ENCODE measurements around the gene CELF2.

CELF2 gene

GRCh38 chr10:11005725-11006427, 11.8 kb upstream of the CELF2 start:
- Histone ChIP-seq H3K36me3 (ENCODE audit: insufficient read depth, low read length) (no peaks in the 10 kb centered on the region), H3K27ac (ENCODE audit: low read length) (no peak overlapping the region), H3K27me3 (ENCODE audit: insufficient read depth, low read length, poor library complexity) (no peaks in the 10 kb centered on the region), H3K9me3 (ENCODE audit: insufficient read depth, low read length, severe bottlenecking) (no peaks in the 10 kb centered on the region), H4K20me1 (ENCODE audit: insufficient read depth, low read length) (no peaks in the 10 kb centered on the region), H2AFZ (ENCODE audit: low read depth, low read length) (no peak overlapping the region), H3K79me2 (ENCODE audit: insufficient read depth, low read length) (no peaks in the 10 kb centered on the region), H3K4me1 (ENCODE audit: insufficient read depth, low read length) (no peaks in the 10 kb centered on the region), H3K9ac (ENCODE audit: low read depth, low read length) (no peak overlapping the region), H3K4me2 (ENCODE audit: insufficient read depth, low read length) (no peak overlapping the region), H3K4me3 (ENCODE audit: low read depth in 1 of 2, low read length in 2 of 2) (no peak overlapping the region)
- ATAC-seq (ENCODE audit: insufficient read depth, low read depth) (no peak), DNase-seq (no peak)
- no peak for TF ChIP-seq CTCF (IDR thresholded peaks at IDR 0.05; ENCODE audit: borderline replicate concordance, extremely low read depth, low read length, poor library complexity, severe bottlenecking)
- TF ChIP-seq EZH2 (IDR thresholded peaks at IDR 0.05; ENCODE audit: borderline replicate concordance, low read depth, low read length, severe bottlenecking), result no peak

- H3K27me3 ChIP-seq (ENCODE audit: insufficient read depth, low read length, poor library complexity), result no peaks in the 10 kb centered on the region
Observed at GRCh38 chr10:11006428-11006825, 11.2 kb upstream of the CELF2 start.

GRCh38 chr10:11007476-11008020, 10.1 kb upstream of the CELF2 start:
- H2AFZ ChIP-seq (ENCODE audit: low read depth, low read length), result no peak overlapping the region

More at GRCh38 chr10:11006428-11006825, 11.2 kb upstream of the CELF2 start:
- no peak for ATAC-seq (ENCODE audit: insufficient read depth, low read depth)
- Histone ChIP-seq H3K79me2 (ENCODE audit: insufficient read depth, low read length) (no peaks in the 10 kb centered on the region), H3K9ac (ENCODE audit: low read depth, low read length) (no peak overlapping the region), H3K4me1 (ENCODE audit: insufficient read depth, low read length) (no peaks in the 10 kb centered on the region), H3K27ac (ENCODE audit: low read length) (no peak overlapping the region), H2AFZ (ENCODE audit: low read depth, low read length) (no peak overlapping the region), H4K20me1 (ENCODE audit: insufficient read depth, low read length) (no peaks in the 10 kb centered on the region), H3K4me2 (ENCODE audit: insufficient read depth, low read length) (no peak overlapping the region), H3K36me3 (ENCODE audit: insufficient read depth, low read length) (no peaks in the 10 kb centered on the region), H3K4me3 (ENCODE audit: low read depth in 1 of 2, low read length in 2 of 2) (no peak overlapping the region), H3K9me3 (ENCODE audit: insufficient read depth, low read length, severe bottlenecking) (no peaks in the 10 kb centered on the region)
- no peak for DNase-seq
- no peak for TF ChIP-seq CTCF (IDR thresholded peaks at IDR 0.05; ENCODE audit: borderline replicate concordance, extremely low read depth, low read length, poor library complexity, severe bottlenecking)
- no peak for TF ChIP-seq EZH2 (IDR thresholded peaks at IDR 0.05; ENCODE audit: borderline replicate concordance, low read depth, low read length, severe bottlenecking)

More at GRCh38 chr10:11007476-11008020, 10.1 kb upstream of the CELF2 start:
- no peak overlapping the region for H3K27ac ChIP-seq (ENCODE audit: low read length)
- no peak overlapping the region for H3K9ac ChIP-seq (ENCODE audit: low read depth, low read length)
- ATAC-seq (ENCODE audit: insufficient read depth, low read depth) (no peak), DNase-seq (no peak)
- no peak overlapping the region for H3K4me2 ChIP-seq (ENCODE audit: insufficient read depth, low read length)
- no peaks in the 10 kb centered on the region for H3K36me3 ChIP-seq (ENCODE audit: insufficient read depth, low read length)
- H3K27me3 ChIP-seq (ENCODE audit: insufficient read depth, low read length, poor library complexity), result no peaks in the 10 kb centered on the region
- no peaks in the 10 kb centered on the region for H3K79me2 ChIP-seq (ENCODE audit: insufficient read depth, low read length)
- TF ChIP-seq EZH2 (IDR thresholded peaks at IDR 0.05; ENCODE audit: borderline replicate concordance, low read depth, low read length, severe bottlenecking) (no peak), CTCF (IDR thresholded peaks at IDR 0.05; ENCODE audit: borderline replicate concordance, extremely low read depth, low read length, poor library complexity, severe bottlenecking) (no peak)
- no peaks in the 10 kb centered on the region for H3K4me1 ChIP-seq (ENCODE audit: insufficient read depth, low read length)
- H3K9me3 ChIP-seq (ENCODE audit: insufficient read depth, low read length, severe bottlenecking), result no peaks in the 10 kb centered on the region
- H3K4me3 ChIP-seq (ENCODE audit: low read depth in 1 of 2, low read length in 2 of 2), result no peak overlapping the region
- H4K20me1 ChIP-seq (ENCODE audit: insufficient read depth, low read length), result no peaks in the 10 kb centered on the region

Data from DND-41 (cell line).